K562 (cell line): ENCODE measurements around the gene TSHZ1. TPM values are rescaled to one million over a fixed set of nuclear protein-coding genes. Genes with fewer than 3 reads are reported as not detected.

Source experiments
- ATAC-seq: fragments of 200-7000 bp; cut with Tn5 transposase; 3 replicates; pipeline ENCODE4 v1.9.1; 2020; ENCODE audit warnings: moderate library complexity
- BruUV-seq: library from RNA; stranded (reverse); fragments of 400-500 nt; replicated peaks from 2 replicates; lab custom pipeline; 2021; lab: Mats Ljungman, UMichigan
- CTCF ChIA-PET: fragments of 300-600 bp; formaldehyde crosslinking; extraction: SDS; loops from one replicate; lab custom pipeline; 2021; ENCODE audit warnings: low intra/inter-chr PET ratio; lab: Yijun Ruan, JAX
- POLR2A ChIA-PET: fragments of 300-600, 350-650 bp; sonication (Branson Sonifier 250); formaldehyde crosslinking; extraction: SDS; loops from one replicate; lab custom pipeline; 2021; ENCODE audit warnings: antibody characterized with exemption, inconsistent platforms; lab: Yijun Ruan, JAX
- DNase-seq, 4 experiments: peaks; one replicate each; pipeline versions ENCODE4 v3.0.0 to v3.0.0-alpha.2; 2011 to 2018; ENCODE audit warnings: low spot score in 3 of 4, mixed read lengths in 3 of 4; ENCODE audit errors: extremely low read depth in 1 of 4
- FAIRE-seq: peaks from 2 replicates; lab custom pipeline; 2011; peaks lifted over from hg19 to GRCh38; lab: Jason Lieb, UNC
- H2AFZ ChIP-seq: 2 replicates; pipeline ENCODE4 v1.6.0; 2011; ENCODE audit warnings: low read depth, low read length, control low read depth, inconsistent platforms
- H3K27ac ChIP-seq: fragments of 200-600 bp; 3 replicates; pipeline ENCODE4 v1.8.0; 2011; ENCODE audit warnings: low read depth, mild to moderate bottlenecking, control low read depth, inconsistent platforms, low read length, moderate library complexity, mixed read lengths; ENCODE audit errors: extremely low read depth
- H3K27me3 ChIP-seq, 2 experiments: fragments of 300-600 bp in 1 of 2; 2 replicates in 1 of 2; 3 replicates in 1 of 2; pipeline versions ENCODE4 v1.6.0 to v1.8.0; 2011; ENCODE audit warnings: inconsistent platforms in 2 of 2, low read length in 2 of 2, mild to moderate bottlenecking in 1 of 2, mixed read lengths in 1 of 2, moderate library complexity in 1 of 2; ENCODE audit not compliant: control insufficient read depth in 2 of 2, insufficient read depth in 2 of 2
- H3K36me3 ChIP-seq: fragments of 300-600 bp; 3 replicates; pipeline ENCODE4 v1.8.0; 2011; ENCODE audit warnings: mild to moderate bottlenecking, low read length, inconsistent platforms; ENCODE audit not compliant: control insufficient read depth, insufficient read depth
- H3K4me1 ChIP-seq, 2 experiments: fragments of 200-600 bp in 1 of 2; replicated peaks in 1 of 2; 2 replicates in 1 of 2; 3 replicates in 1 of 2; pipeline versions ENCODE4 v1.5.1 to v1.8.0; 2011; ENCODE audit warnings: inconsistent platforms in 2 of 2, low read length in 2 of 2, mild to moderate bottlenecking in 1 of 2, mixed read lengths in 1 of 2, moderate library complexity in 1 of 2; ENCODE audit not compliant: control insufficient read depth in 2 of 2, insufficient read depth in 2 of 2
- H3K4me2 ChIP-seq: 2 replicates; pipeline ENCODE4 v1.6.1; 2011; ENCODE audit warnings: low read length, control low read depth, inconsistent platforms, mixed read lengths; ENCODE audit not compliant: insufficient read depth
- H3K4me3 ChIP-seq: fragments of 200-600 bp; sonication (generic), shearing (Covaris generic); 2 replicates; pipeline ENCODE4 v1.5.1; 2016; ENCODE audit warnings: control low read depth, inconsistent platforms
- H3K79me2 ChIP-seq: fragments of 200-600 bp; 3 replicates; pipeline ENCODE4 v1.8.0; 2011; ENCODE audit warnings: low read length, inconsistent platforms; ENCODE audit not compliant: control insufficient read depth, insufficient read depth
- H3K9ac ChIP-seq, 2 experiments: 2 replicates each; pipeline versions ENCODE4 v1.6.0 to v1.6.1; 2011; ENCODE audit warnings: low read depth in 2 of 2, low read length in 2 of 2, control low read depth in 1 of 2, inconsistent platforms in 1 of 2, mild to moderate bottlenecking in 1 of 2, mixed read lengths in 1 of 2; ENCODE audit not compliant: insufficient read depth in 1 of 2
- H3K9me1 ChIP-seq: one replicate; pipeline ENCODE4 v1.6.0; 2011; ENCODE audit warnings: inconsistent platforms, mild to moderate bottlenecking, low read length, moderate library complexity; ENCODE audit not compliant: control insufficient read depth, insufficient read depth
- H3K9me3 ChIP-seq: replicated peaks from 2 replicates; pipeline ENCODE4 v1.5.1; 2011; ENCODE audit warnings: low read depth, low read length, inconsistent platforms; ENCODE audit not compliant: control insufficient read depth, insufficient read depth
- H4K20me1 ChIP-seq: replicated peaks from 2 replicates; pipeline ENCODE4 v1.6.1; 2011; ENCODE audit warnings: low read length, inconsistent platforms, mixed read lengths; ENCODE audit not compliant: control insufficient read depth, insufficient read depth
- FOXJ3 ChIP-seq: sonication (generic); formaldehyde crosslinking; IDR thresholded peaks from 2 replicates; pipeline ENCODE4 v1.4.0; 2020; ENCODE audit warnings: mild to moderate bottlenecking, missing genetic modification reagents
- GATAD2A ChIP-seq: fragments of 450-650 bp; IDR thresholded peaks from 2 replicates; pipeline ENCODE4 v1.6.1; 2017
- HES1 ChIP-seq: fragments of 450-650 bp; IDR thresholded peaks from 2 replicates; pipeline ENCODE4 v1.6.1; 2016; ENCODE audit warnings: low read depth, mild to moderate bottlenecking, moderate library complexity
- NCOA4 ChIP-seq: fragments of 450-650 bp; IDR thresholded peaks from 2 replicates; pipeline ENCODE4 v1.6.1; 2018; ENCODE audit warnings: mild to moderate bottlenecking; ENCODE audit not compliant: partially characterized antibody
- NFE2L1 ChIP-seq: fragments of 450-650 bp; IDR thresholded peaks from 2 replicates; pipeline ENCODE4 v1.6.1; 2016; ENCODE audit warnings: missing genetic modification characterization, low read depth, mild to moderate bottlenecking, missing compliant biosample characterization, moderate library complexity, borderline replicate concordance
- NFXL1 ChIP-seq: fragments of 450-650 bp; formaldehyde crosslinking; IDR thresholded peaks from 2 replicates; pipeline ENCODE4 v1.4.0; 2021; ENCODE audit warnings: mild to moderate bottlenecking
- POLR2AphosphoS2 ChIP-seq: IDR thresholded peaks from 2 replicates; pipeline ENCODE4 v1.6.1; 2012; ENCODE audit warnings: low read length, improper control_type of control experiment
- RFX7 ChIP-seq: fragments of 250-450 bp; sonication (Bioruptor Pico); IDR thresholded peaks from 2 replicates; pipeline ENCODE4 v1.5.1; 2021; ENCODE audit warnings: mild to moderate bottlenecking
- RNF2 ChIP-seq: sonication (generic); IDR thresholded peaks from 2 replicates; pipeline ENCODE4 v1.6.1; 2016
- TFAM ChIP-seq: fragments of 250-450 bp; sonication (Bioruptor Pico); conservative IDR thresholded peaks from 2 replicates; pipeline ENCODE4 v1.5.0; 2021; ENCODE audit warnings: mild to moderate bottlenecking, moderate library complexity
- ZNF263 ChIP-seq: sonication (generic); formaldehyde crosslinking; IDR thresholded peaks from 2 replicates; pipeline ENCODE4 v1.8.0; 2022; ENCODE audit warnings: mild to moderate bottlenecking, missing genetic modification reagents, borderline replicate concordance
- ZNF436 ChIP-seq: fragments of 250-450, 450-650 bp; sonication (Bioruptor Pico); formaldehyde crosslinking; IDR thresholded peaks from 2 replicates; pipeline ENCODE4 v1.7.0; 2020; ENCODE audit warnings: mild to moderate bottlenecking
- ZNF655 ChIP-seq: fragments of 250-450 bp; sonication (Bioruptor Pico); IDR thresholded peaks from 2 replicates; pipeline ENCODE4 v1.5.0; 2021
- WGBS: fragments of 100-300 bp; shearing (Covaris generic); methylation state at CpG from one replicate; pipeline ENCODE4 v1.1.6; 2016; ENCODE audit warnings: low coverage, mixed read lengths; ENCODE audit not compliant: insufficient coverage; ENCODE audit errors: missing lambda C conversion rate; 5-methylcytosine and 5-hydroxymethylcytosine counted together
- in situ Hi-C: fragments of 300-500 bp; cut with MboI; formaldehyde crosslinking; loops from 4 replicates; pipeline ENCODE4 v1.15.0; 2018; ENCODE audit warnings: inconsistent platforms, mixed read lengths
- intact Hi-C: fragments of 100-400 bp; cut with micrococcal nuclease; formaldehyde crosslinking; loops from 2 replicates; pipeline ENCODE4 v1.14.2; 2022
- polyA plus RNA-seq, 8 experiments: library from polyadenylated mRNA; depleted of rRNA in 4 of 8; stranded (reverse) in 5 of 8; unstranded in 3 of 8; fragments of >200 nt; fragmentation: Nextera tagmentation in 2 of 8; fragmentation: Illumina TruSeq in 1 of 8; extraction: Ambion mirVana in 2 of 8; extraction: Trizol in 1 of 8; gene quantifications; 2 replicates each; pipeline versions ENCODE4 v1.2.1 to v1.2.3, GENCODE V29; 2011 to 2014; ENCODE audit warnings: inconsistent platforms in 1 of 8, missing spikeins in 1 of 8
- total RNA-seq, 7 experiments: library from RNA; depleted of rRNA in 6 of 7; stranded (reverse); fragments of >200 nt in 6 of 7; fragmentation: Illumina TruSeq in 2 of 7; extraction: Trizol in 2 of 7; gene quantifications; 2 replicates each; pipeline versions ENCODE4 v1.2.1 to v1.2.3, GENCODE V29; 2011 to 2021; ENCODE audit warnings: low replicate concordance in 1 of 7

Gene TSHZ1
- total and polyA plus RNA-seq, 9 of the 15 experiments (the other 6 are each of a cell fraction or from before 2014, with no cell fraction given), result 1.1 to 7.2 (median 2.7) TPM

DNA sequence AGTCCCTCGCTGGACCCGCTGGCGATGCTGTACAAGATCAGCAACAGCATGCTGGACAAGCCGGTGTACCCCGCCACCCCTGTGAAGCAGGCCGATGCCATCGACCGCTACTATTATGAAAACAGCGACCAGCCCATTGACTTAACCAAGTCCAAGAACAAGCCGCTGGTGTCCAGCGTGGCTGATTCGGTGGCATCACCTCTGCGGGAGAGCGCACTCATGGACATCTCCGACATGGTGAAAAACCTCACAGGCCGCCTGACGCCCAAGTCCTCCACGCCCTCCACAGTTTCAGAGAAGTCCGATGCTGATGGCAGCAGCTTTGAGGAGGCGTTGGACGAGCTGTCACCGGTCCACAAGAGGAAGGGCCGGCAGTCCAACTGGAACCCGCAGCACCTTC lies 77.1 kb downstream of the TSHZ1 start:
- DNase-seq (no peak), FAIRE-seq (no peak), ATAC-seq (no peak)
- Histone ChIP-seq H3K27ac (no peak overlapping the region), H3K9me3 (no peaks in the 10 kb centered on the region), H3K4me2 (no peak overlapping the region), H3K4me3 (no peak overlapping the region), H4K20me1 (no peaks in the 10 kb centered on the region), H2AFZ (no peak overlapping the region), H3K27me3 (no peaks in the 10 kb centered on the region; a peak in 1 of 5 replicates), H3K4me1 (no peaks in the 10 kb centered on the region; a peak in 1 of 5 replicates), H3K79me2 (no peaks in the 10 kb centered on the region), H3K9ac (no peak overlapping the region), H3K9me1 (no peaks in the 10 kb centered on the region), H3K36me3 (0 out of 3 replicates have a peak, but pooled peaks cover 3% of the 10 kb centered on the region)
- WGBS, result 95% methylated on average over 4 of the region's 24 CpGs
- intact Hi-C loops, result no loop called here
- no TSS peak for BruUV-seq
- TF ChIP-seq HES1, result no peak
- no peak for TF ChIP-seq FOXJ3
- no peak for TF ChIP-seq GATAD2A
- no peak for TF ChIP-seq ZNF655 (CRISPR knock-in tag)
- TF ChIP-seq NCOA4, result no peak
- TF ChIP-seq RNF2, result no peak
- TF ChIP-seq ZNF263 (CRISPR knock-in tag), result no peak
- TF ChIP-seq NFXL1, result no peak
- no peak for TF ChIP-seq TFAM
- TF ChIP-seq POLR2AphosphoS2, result no peak
- TF ChIP-seq ZNF436 (CRISPR knock-in tag), result no peak
- no peak for TF ChIP-seq NFE2L1
- no peak for TF ChIP-seq RFX7 (CRISPR knock-in tag)
- ChIA-PET POLR2A (no interaction called here), CTCF (no interaction called here)
- in situ Hi-C loops, result no loop called here
